GM12872 (cell line): ENCODE measurements around the gene EFCAB6.

Experiments
- CTCF ChIP-seq: IDR thresholded peaks from 3 replicates; pipeline ENCODE4 v1.5.1; 2011; ENCODE audit warnings: low read depth, mild to moderate bottlenecking, low read length, moderate library complexity; ENCODE audit not compliant: insufficient read depth

EFCAB6 gene

DNA sequence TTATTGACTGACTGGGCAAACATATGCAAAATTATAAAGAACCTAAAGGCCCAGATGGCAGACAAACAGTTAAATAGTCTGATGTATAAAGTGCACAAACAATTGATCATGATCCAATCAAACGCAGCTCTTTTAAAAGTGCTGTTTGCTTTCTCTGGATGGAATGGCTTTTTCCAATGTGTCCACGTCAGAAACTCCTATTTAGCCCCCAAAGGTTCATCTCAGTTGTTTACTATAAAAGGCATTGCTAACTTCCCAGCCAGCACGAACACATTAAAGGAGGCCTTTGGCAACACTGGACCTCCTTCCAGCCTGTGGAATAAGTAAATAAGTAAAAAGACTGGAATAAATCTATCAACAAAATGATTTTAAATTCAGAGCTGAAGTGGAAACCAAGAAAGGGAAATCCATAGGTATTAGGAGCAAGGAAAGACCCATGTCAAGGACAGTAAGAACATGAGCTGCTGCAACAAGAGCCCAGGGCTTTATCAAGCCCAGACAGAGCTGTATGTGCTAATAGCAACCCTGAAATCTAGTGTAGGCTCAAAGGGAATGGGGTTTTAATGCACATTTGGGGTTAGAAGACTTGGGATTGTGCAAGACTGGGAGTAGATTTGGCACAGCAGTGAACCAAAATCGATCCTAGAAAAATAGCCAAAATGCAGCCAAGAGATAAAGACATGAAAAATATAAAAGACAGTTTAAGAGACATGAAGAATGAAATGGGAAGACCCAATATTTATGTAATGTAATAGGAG is 105.4 kb downstream of the EFCAB6 start:
- no peak for TF ChIP-seq CTCF

DNA sequence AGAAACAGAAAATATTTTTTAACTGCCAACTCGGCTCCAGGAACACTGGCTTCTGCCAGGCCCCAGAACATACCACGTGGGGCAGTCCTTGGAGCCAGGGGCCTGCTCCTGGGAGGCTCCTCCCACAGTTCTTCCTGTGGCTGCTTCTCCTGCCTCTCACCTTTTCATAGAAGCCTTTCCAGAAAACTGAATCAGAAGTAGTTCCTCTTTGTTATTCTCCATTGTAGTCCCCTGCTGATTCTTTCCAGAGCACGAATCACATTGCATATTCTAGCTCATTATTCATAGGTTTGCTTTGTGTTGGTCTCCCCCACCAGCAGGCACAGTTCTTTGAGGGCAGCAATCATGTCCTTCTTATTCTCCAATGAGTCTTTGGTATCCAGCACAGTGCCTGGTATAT is 106.0 kb downstream of the EFCAB6 start:
- no peak for TF ChIP-seq CTCF

DNA sequence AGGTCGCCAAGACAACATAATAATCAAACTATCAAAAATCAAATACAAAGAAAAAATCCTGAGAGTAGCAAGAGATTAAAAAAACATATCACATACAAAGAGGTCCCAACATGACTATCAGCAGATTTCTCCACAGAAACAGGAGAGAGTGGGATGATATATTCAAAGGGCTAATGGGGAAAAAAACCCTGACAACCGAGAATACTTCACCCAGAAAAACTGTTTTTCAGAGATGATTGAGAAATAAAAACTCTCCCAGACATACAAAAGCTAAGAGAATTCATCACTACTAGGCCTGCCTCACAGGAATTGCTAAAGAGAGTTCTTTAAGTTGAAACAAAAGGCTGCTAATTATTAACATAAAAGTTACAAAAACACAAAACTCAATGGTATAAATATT is 108.1 kb downstream of the EFCAB6 start:
- TF ChIP-seq CTCF: no peak

DNA sequence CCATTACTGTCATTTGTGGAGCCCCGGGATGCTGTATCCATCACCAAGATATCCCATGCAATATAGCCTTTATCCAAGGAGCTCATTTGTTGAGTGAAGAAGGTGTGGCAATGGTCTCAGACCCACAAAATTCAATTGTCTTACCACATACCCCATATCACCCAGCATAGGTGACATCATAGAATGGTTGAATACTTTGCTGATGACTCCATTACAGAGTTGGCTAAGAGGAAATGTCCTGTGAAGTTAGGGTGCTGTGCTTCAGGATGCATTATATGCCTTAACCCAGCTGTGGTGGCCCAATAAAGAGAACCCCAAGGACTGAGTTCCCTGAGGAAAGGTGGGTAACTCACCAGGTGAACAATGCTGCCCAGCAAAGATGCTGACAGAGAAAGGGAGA is 113.7 kb downstream of the EFCAB6 start:
- no peak for TF ChIP-seq CTCF

DNA sequence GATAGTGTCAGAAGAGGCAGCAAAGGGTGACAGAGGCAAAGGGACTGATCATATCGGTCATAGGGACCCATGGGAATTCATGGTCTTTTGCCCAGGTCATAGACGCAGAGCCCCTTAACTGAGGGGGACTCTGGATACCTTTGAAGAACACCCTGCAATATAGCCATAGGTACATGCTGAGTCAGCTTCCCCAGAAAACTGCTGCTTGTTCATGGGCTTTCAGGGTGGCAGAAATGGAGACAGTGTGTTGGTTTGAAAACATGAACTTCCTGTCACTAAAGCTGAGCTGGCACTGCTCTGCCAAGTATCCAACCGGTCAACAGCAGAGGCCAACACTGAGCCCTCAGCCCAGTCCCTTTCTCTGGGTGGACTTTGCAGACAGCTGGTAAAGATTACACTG is 114.2 kb downstream of the EFCAB6 start:
- TF ChIP-seq CTCF: no peak

DNA sequence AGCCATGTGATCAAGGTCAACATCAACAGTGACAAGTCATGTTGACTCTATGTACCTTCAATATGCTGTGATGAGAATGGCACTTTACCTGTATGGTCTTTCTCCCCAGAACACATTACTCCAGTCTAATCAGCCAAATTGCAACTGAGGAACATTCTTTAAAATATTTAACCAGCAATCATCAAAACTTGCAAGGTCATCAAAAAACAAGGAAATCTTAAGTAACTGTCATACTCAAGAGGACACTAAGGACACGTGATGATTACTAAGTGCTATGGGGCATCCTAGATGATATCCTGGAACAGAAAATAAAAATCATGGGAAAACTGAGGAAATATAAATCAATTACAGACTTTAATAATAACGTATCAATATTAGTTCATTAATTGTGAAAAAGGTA is 118.9 kb downstream of the EFCAB6 start:
- no peak for TF ChIP-seq CTCF

- no peak for TF ChIP-seq CTCF
These were observed 122.7 kb downstream of the EFCAB6 start for GRCh38 chr22:43689356-43689755.

- TF ChIP-seq CTCF: no peak
These were observed 129.3 kb downstream of the EFCAB6 start for GRCh38 chr22:43682851-43683250.
